ENCODE data around the gene PLCL2.

Gene PLCL2

GRCh38 chr3:16893618-16894200 is 9.0 kb downstream of the PLCL2 start:
- no peak overlapping the region for H3K4me3 ChIP-seq (ENCODE audit: low read length)
- no peak for TF ChIP-seq ZNF274 (IDR thresholded peaks at IDR 0.05; ENCODE audit: low read depth, low read length)

- no peak overlapping the region for H3K4me3 ChIP-seq (ENCODE audit: low read length)
- TF ChIP-seq ZNF274 (IDR thresholded peaks at IDR 0.05; ENCODE audit: low read depth, low read length): no peak
Measured at GRCh38 chr3:16896094-16896627, 11.4 kb downstream of the PLCL2 start.

DNA sequence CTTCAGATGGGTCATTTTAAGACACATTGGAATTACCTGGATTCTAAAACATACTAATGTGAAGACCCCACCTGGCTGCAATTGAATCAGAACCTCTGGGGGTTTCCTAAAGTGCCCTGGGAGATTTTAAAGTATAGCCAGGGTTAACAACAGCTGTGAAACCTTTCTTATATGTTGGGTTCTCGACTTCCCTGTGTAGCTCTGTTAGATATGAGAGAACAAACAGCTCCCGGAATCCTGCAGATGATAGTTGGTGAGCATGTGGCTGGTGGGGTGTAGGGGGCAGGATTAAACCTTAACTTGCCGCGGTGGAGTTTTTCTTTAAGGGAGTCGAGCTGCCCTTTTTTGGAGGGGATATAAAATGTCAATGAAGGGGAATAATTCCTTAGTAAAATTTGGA is 12.1 kb downstream of the PLCL2 start:
- peak overlapping the region; percentile 46; the same call in 1 of the 2 replicates for H3K4me3 ChIP-seq (ENCODE audit: low read length)
- no peak for TF ChIP-seq ZNF274 (IDR thresholded peaks at IDR 0.05; ENCODE audit: low read depth, low read length)

- TF ChIP-seq ZNF274 (IDR thresholded peaks at IDR 0.05; ENCODE audit: low read depth, low read length): no peak
- H3K4me3 ChIP-seq (ENCODE audit: low read length): peak overlapping the region; percentile 46; the same call in 1 of the 2 replicates
Measured at GRCh38 chr3:16897254-16897926, 12.6 kb downstream of the PLCL2 start.

GRCh38 chr3:16898595-16899395 is 14.0 kb downstream of the PLCL2 start:
- no peak for TF ChIP-seq ZNF274 (IDR thresholded peaks at IDR 0.05; ENCODE audit: low read depth, low read length)
- no peak overlapping the region for H3K4me3 ChIP-seq (ENCODE audit: low read length)

- no peak for TF ChIP-seq ZNF274 (IDR thresholded peaks at IDR 0.05; ENCODE audit: low read depth, low read length)
- H3K4me3 ChIP-seq (ENCODE audit: low read length): no peak overlapping the region
Measured at GRCh38 chr3:16899919-16900318, 15.2 kb downstream of the PLCL2 start.

- H3K4me3 ChIP-seq (ENCODE audit: low read length): no peak overlapping the region
- TF ChIP-seq ZNF274 (IDR thresholded peaks at IDR 0.05; ENCODE audit: low read depth, low read length): no peak
Measured at GRCh38 chr3:16900779-16901440, 16.2 kb downstream of the PLCL2 start.

DNA sequence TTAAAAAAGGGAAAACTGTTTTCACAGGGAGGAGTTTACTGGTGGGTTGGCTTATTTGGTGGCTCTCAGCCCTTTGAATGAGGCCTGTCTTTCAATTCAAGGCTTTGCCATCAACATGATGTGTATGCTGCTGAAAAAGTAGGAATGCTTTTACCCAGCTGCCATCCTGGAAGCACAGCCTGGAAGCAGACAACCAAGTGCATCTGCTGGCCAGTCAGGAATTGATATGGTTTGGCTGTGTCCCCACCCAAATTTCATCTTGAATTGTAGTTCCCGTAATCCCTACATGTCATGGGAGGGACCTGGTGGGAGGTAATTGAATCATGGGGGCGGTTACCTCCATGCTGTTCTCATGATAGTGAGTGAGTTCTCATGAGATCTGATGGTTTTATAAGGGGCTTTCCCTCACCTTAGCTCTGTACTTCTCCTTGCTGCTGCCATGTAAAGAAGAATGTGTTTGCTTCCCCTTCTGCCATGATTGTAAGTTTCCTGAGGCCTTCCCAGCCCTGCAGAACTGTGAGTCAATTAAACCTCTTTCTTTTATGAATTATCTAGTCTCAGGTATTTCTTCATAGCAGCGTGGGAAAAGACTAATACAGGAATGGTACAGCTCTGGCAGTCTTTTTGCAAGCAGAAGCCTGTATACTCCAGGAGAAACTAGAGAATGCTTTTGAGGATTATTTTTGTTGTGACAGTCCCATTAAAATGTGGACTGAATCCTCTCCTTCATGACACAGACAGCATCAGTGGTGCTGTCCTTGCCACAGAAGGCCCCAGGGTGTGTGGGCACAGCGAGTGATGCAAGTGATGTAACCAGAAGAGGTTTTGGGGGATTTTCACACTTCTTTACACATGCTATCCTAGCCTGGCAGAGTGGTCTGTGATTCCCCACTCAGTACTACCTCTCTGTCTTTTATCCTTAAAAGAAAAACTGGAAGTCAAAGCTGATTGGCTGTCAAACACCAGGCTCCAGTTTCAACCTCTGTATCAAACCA is 20.0 kb downstream of the PLCL2 start:
- no peak overlapping the region for H3K4me3 ChIP-seq (ENCODE audit: low read length)
- TF ChIP-seq ZNF274 (IDR thresholded peaks at IDR 0.05; ENCODE audit: low read depth, low read length): no peak

DNA sequence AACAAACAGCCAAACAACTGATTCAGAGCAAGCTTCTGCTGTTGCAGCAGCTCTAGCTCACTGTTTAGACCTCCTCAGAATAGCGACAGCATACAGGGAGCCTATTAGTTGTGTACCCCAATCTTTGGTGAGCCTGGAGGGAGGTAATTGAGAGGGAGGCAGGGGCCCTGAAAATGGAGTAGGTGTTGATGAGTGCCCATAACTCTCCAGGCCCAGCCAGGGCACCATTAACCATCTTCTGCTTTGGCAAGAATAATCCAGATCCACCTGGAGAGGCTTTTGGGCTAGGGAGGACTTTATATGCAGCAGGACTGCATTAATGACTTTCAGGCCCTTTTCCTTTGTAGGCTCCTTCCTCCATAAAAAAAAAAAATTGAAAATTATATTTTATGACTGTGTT is 20.9 kb downstream of the PLCL2 start:
- H3K4me3 ChIP-seq (ENCODE audit: low read length): no peak overlapping the region
- TF ChIP-seq ZNF274 (IDR thresholded peaks at IDR 0.05; ENCODE audit: low read depth, low read length): no peak

GRCh38 chr3:16906682-16907081 is 21.9 kb downstream of the PLCL2 start:
- H3K4me3 ChIP-seq (ENCODE audit: low read length): no peak overlapping the region
- no peak for TF ChIP-seq ZNF274 (IDR thresholded peaks at IDR 0.05; ENCODE audit: low read depth, low read length)

DNA sequence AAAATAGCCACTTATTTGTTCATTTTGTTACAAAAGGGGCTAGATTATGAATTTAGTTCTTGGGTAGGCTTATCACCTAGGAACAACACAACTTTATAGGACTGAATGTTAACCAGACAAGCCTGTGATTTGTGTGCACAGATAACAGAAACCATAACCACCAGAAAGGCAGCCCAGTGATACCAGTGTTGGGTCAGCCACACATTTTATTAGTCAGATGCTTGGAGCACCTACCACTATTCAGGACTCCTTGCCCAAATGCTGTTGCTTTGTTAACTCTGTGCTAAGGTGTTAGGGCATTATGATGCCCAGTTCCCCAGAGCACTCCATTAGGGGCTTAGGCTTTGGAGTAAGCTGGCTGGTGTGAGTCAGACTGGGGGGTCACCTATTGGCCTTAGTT is 22.5 kb downstream of the PLCL2 start:
- H3K4me3 ChIP-seq (ENCODE audit: low read length): no peak overlapping the region

GRCh38 chr3:16908016-16908807 is 23.5 kb downstream of the PLCL2 start:
- H3K4me3 ChIP-seq (ENCODE audit: low read length): no peak overlapping the region
- TF ChIP-seq ZNF274 (IDR thresholded peaks at IDR 0.05; ENCODE audit: low read depth, low read length): no peak

More for the DNA sequence above, 22.5 kb downstream of the PLCL2 start:
- no peak for TF ChIP-seq ZNF274 (IDR thresholded peaks at IDR 0.05; ENCODE audit: low read depth, low read length)

Measured in GM08714 (cell line).